22Rv1 (cell line): Measurements from ENCODE around the gene DNAJB1.

ENCODE experiments used
- H3K27ac ChIP-seq: fragments of 450-650 bp; 2 replicates; pipeline ENCODE4 v1.5.1; 2017
- ZFX ChIP-seq: fragments of 450-650 bp; IDR thresholded peaks from 2 replicates; pipeline ENCODE4 v1.6.1; 2017; ENCODE audit warnings: antibody characterized with exemption, borderline replicate concordance
- TF ChIP-seq, protein P1 (sequence below): fragments of 450-650 bp; IDR thresholded peaks from 2 replicates; pipeline ENCODE4 v1.5.1; 2017; ENCODE audit warnings: mild to moderate bottlenecking

The DNAJB1 gene

GRCh38 chr19:14556662-14557188, 38.5 kb upstream of the DNAJB1 start:
- H3K27ac ChIP-seq: no peak overlapping the region
- TF ChIP-seq ZFX: no peak
- TF ChIP-seq, protein P1, sequence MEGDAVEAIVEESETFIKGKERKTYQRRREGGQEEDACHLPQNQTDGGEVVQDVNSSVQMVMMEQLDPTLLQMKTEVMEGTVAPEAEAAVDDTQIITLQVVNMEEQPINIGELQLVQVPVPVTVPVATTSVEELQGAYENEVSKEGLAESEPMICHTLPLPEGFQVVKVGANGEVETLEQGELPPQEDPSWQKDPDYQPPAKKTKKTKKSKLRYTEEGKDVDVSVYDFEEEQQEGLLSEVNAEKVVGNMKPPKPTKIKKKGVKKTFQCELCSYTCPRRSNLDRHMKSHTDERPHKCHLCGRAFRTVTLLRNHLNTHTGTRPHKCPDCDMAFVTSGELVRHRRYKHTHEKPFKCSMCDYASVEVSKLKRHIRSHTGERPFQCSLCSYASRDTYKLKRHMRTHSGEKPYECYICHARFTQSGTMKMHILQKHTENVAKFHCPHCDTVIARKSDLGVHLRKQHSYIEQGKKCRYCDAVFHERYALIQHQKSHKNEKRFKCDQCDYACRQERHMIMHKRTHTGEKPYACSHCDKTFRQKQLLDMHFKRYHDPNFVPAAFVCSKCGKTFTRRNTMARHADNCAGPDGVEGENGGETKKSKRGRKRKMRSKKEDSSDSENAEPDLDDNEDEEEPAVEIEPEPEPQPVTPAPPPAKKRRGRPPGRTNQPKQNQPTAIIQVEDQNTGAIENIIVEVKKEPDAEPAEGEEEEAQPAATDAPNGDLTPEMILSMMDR: peak; percentile 98

DNA sequence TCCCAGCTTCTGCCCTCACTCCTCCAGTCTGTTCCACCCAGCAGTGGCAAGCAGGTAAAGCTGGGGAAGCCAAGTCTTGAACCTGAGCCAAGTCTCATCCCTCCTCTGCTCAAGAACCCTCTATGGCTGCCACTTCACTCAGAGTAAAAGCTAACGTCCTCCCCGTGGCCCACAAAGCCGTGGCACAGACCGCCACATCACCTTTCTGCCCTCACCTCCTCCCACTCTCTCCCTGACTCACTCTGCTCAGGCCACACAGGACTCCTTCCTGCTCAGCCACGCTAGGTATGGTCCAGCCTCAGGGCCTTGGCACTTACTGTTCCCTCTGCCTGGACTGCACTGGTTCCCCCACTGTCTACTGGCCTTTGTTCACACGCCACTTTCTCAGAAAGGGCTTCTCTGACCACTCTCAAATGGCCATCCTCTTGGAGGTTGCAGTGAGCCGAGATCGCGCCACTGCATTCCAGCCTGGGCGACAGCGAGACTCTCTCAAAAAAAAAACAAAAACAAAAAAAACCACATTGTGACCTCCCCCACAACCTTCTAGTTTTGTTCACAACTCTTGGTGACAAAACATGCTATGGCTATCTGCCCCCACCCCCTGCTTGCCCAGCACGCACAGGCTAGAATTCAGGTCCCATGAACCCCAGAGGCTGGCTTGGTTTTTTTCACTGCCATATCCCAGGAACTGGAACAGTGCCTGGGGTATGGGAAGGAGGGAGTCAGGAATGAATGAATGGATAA, 37.9 kb upstream of the DNAJB1 start:
- no peak overlapping the region for H3K27ac ChIP-seq

GRCh38 chr19:14554382-14554812, 36.2 kb upstream of the DNAJB1 start:
- H3K27ac ChIP-seq: 0 out of 2 replicates have a peak overlapping the region, but pooled peaks have one; percentile 25
- TF ChIP-seq, protein P1: no peak

More for the DNA sequence above, 37.9 kb upstream of the DNAJB1 start:
- TF ChIP-seq, protein P1: no peak
- no peak for TF ChIP-seq ZFX

DNA sequence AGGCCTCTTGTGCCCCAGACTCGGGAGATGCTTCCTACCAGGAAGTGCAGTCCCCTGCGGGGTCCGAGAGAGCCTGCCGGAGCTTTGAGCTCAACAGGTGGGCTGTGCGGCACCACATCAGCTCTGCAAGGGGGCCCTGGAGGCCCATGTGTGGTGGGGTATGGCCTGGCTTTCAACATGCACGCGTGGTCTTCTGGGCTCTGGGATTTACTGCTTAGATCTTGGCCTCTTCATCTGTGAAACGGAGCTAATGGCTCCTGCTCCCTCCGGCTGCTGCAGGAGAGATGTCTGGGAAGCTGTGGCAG, 35.7 kb upstream of the DNAJB1 start:
- 0 out of 2 replicates have a peak overlapping the region, but pooled peaks have one; percentile 25 for H3K27ac ChIP-seq
- no peak for TF ChIP-seq ZFX
- TF ChIP-seq, protein P1: no peak

- no peak overlapping the region for H3K27ac ChIP-seq
- TF ChIP-seq, protein P1: no peak
- no peak for TF ChIP-seq ZFX
Observed at GRCh38 chr19:14553042-14553938, 35.1 kb upstream of the DNAJB1 start.

GRCh38 chr19:14552006-14552360, 33.8 kb upstream of the DNAJB1 start:
- H3K27ac ChIP-seq: peak overlapping the region; percentile 62; the same call in 1 of the 2 replicates

DNA sequence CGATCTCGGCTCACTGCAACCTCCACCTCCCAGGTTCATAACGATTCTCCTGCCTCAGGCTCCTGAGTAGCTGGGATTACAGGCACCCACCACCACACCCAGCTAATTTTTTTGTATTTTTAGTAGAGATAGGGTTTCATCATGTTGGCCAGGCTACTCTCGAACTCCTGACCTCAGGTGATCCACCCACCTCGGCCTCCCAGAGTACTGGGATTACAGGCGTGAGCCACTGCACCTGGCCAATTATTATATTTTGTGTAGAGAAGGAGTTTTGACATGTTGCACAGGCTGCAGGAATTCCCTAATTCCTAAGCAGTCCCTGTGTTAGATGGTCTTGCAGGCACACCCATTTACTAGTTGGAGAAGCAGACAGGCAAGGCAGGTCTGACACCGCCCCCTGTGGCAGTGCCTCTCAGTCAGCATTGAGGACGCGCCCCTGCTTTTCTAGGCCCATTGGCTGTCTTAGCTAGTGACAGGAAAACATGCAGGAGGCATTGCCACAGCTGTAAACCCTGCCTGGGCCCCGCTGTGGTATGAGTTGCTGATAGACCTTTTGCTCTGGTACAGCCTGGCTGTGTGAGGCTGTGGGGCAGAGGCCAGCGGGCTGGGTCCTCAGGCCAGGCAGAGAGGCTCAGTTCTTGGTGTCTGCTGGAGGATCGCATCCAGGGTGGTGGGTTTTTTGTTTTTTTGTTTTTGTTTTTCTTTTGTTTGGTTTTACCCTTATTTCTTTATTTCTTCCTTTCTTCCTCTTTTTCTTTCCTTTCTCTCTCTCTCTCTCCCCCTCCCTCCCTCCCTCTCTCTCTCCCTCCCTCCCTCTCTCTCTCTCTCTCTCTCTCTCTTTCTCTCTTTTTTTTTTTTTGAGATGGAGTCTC, 33.2 kb upstream of the DNAJB1 start:
- H3K27ac ChIP-seq: peak overlapping the region; percentile 62
